Osteocyte (in vitro differentiated cells): ENCODE results near the gene MED17. TPM values are rescaled to one million over a fixed set of nuclear protein-coding genes. Genes with fewer than 3 reads are reported as not detected.

Source experiments
- DNase-seq: peaks from one replicate; pipeline ENCODE4 v3.0.0; 2021; ENCODE audit warnings: mixed read lengths; ENCODE audit not compliant: unreplicated experiment; ENCODE audit errors: extremely low spot score
- H3K27ac Mint-ChIP-seq: one replicate; pipeline ENCODE4 v1.8.0; 2021; ENCODE audit warnings: mild to moderate bottlenecking, mixed read lengths; ENCODE audit not compliant: unreplicated experiment
- H3K27me3 Mint-ChIP-seq: one replicate; pipeline ENCODE4 v1.8.0; 2021; ENCODE audit warnings: mixed read lengths; ENCODE audit not compliant: unreplicated experiment
- H3K36me3 Mint-ChIP-seq: one replicate; pipeline ENCODE4 v1.8.0; 2021; ENCODE audit warnings: mixed read lengths; ENCODE audit not compliant: unreplicated experiment
- H3K4me1 Mint-ChIP-seq: one replicate; pipeline ENCODE4 v1.8.0; 2021; ENCODE audit warnings: mixed read lengths; ENCODE audit not compliant: unreplicated experiment
- H3K4me3 Mint-ChIP-seq: one replicate; pipeline ENCODE4 v1.8.0; 2021; ENCODE audit warnings: mild to moderate bottlenecking, moderate library complexity, mixed read lengths; ENCODE audit not compliant: unreplicated experiment
- H3K9me3 Mint-ChIP-seq: one replicate; pipeline ENCODE4 v1.8.0; 2021; ENCODE audit warnings: mixed read lengths; ENCODE audit not compliant: unreplicated experiment
- total RNA-seq: library from RNA; stranded (reverse); gene quantifications from 2 replicates; pipeline ENCODE4 v1.2.1, GENCODE V29; 2021
- TF ChIP-seq, protein P1 (sequence below): fragments of 200-600 bp; sonication (generic); IDR thresholded peaks from 2 replicates; pipeline ENCODE4 v1.5.0; 2021; ENCODE audit warnings: antibody characterized with exemption, mild to moderate bottlenecking, moderate library complexity

MED17 gene
- total RNA-seq, 1 donor from 2014 or later = 37.8 TPM

DNA sequence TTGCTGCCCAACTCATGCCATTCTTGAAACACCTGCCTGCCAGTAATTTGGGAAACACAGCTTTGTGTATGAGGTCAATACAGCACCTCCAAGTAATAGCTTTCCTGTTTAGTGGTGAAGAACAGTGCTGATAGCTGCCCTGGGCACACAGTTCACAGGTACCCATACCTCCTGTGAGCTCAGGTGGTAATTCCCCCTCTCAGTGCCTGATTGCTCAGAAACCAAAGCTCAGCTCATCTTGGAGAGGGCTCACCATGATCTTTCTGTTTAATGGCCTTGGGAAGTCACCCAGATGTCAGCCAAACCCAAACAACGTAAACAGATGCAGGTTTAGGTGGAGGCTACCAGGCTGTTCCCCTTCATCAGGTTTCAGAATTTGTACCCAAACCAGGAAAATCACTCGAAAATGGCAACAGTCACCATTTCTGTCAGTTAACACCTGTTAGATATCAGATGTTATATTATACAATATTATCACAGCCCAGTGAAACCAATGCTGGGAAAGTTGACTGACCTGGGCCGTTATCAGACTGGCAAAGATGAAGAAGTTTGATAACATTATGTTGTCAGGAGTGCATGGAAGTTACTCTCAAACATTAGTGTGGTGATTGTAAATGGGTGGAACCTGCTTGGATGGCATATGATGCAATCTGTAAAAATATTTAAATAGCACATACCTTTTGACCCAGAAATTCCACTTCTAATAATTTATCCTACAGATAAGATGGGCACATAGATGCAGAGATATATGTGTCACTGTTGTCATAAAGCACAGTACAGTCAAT, 47.5 kb downstream of the MED17 start:
- Mint-ChIP-seq H3K36me3 (no peaks in the 10 kb centered on the region), H3K27me3 (peaks cover 6% of the 10 kb centered on the region), H3K4me1 (no peaks in the 10 kb centered on the region), H3K9me3 (no peaks in the 10 kb centered on the region), H3K27ac (no peak overlapping the region), H3K4me3 (no peak overlapping the region)
- DNase-seq = no peak
- TF ChIP-seq, protein P1, sequence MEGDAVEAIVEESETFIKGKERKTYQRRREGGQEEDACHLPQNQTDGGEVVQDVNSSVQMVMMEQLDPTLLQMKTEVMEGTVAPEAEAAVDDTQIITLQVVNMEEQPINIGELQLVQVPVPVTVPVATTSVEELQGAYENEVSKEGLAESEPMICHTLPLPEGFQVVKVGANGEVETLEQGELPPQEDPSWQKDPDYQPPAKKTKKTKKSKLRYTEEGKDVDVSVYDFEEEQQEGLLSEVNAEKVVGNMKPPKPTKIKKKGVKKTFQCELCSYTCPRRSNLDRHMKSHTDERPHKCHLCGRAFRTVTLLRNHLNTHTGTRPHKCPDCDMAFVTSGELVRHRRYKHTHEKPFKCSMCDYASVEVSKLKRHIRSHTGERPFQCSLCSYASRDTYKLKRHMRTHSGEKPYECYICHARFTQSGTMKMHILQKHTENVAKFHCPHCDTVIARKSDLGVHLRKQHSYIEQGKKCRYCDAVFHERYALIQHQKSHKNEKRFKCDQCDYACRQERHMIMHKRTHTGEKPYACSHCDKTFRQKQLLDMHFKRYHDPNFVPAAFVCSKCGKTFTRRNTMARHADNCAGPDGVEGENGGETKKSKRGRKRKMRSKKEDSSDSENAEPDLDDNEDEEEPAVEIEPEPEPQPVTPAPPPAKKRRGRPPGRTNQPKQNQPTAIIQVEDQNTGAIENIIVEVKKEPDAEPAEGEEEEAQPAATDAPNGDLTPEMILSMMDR = no peak

DNA sequence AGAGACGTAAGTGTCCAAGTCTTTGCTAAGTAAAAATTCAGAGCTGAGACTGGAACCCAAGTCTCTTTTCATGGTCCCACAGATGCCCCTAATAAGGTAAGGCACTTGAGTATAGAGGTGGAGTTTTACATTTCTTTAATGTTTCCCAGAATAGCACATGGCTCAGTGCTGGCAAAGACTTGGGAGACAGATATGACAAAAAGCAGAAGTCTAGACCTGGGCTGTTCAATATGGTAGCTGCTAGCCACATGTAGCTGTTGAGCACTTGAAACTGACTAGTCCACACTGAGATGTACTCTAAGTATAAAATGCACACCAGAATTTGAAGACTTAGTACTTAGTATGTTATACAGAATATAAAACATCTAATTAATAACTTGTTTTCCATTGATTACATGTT, 48.7 kb downstream of the MED17 start:
- Mint-ChIP-seq H3K4me3 (no peak overlapping the region), H3K4me1 (no peaks in the 10 kb centered on the region), H3K36me3 (no peaks in the 10 kb centered on the region), H3K27ac (no peak overlapping the region), H3K27me3 (peaks cover 6% of the 10 kb centered on the region), H3K9me3 (no peaks in the 10 kb centered on the region)
- no peak for DNase-seq
- TF ChIP-seq, protein P1 = no peak

- Mint-ChIP-seq H3K27ac (no peak overlapping the region), H3K4me1 (no peaks in the 10 kb centered on the region)
- TF ChIP-seq, protein P1 = no peak
Measured at GRCh38 chr11:93838967-93839366, 54.9 kb downstream of the MED17 start.

GRCh38 chr11:93840180-93840579, 56.1 kb downstream of the MED17 start:
- no peaks in the 10 kb centered on the region for H3K9me3 Mint-ChIP-seq
- H3K27me3 Mint-ChIP-seq = no peaks in the 10 kb centered on the region
- no peak overlapping the region for H3K4me3 Mint-ChIP-seq
- H3K36me3 Mint-ChIP-seq = no peaks in the 10 kb centered on the region
- H3K4me1 Mint-ChIP-seq = no peaks in the 10 kb centered on the region
- H3K27ac Mint-ChIP-seq = no peak overlapping the region
- TF ChIP-seq, protein P1 = no peak
- no peak for DNase-seq

More at GRCh38 chr11:93838967-93839366, 54.9 kb downstream of the MED17 start:
- Mint-ChIP-seq H3K4me3 (no peak overlapping the region), H3K27me3 (peaks cover under 1% of the 10 kb centered on the region), H3K9me3 (no peaks in the 10 kb centered on the region), H3K36me3 (no peaks in the 10 kb centered on the region)
- DNase-seq = no peak

DNA sequence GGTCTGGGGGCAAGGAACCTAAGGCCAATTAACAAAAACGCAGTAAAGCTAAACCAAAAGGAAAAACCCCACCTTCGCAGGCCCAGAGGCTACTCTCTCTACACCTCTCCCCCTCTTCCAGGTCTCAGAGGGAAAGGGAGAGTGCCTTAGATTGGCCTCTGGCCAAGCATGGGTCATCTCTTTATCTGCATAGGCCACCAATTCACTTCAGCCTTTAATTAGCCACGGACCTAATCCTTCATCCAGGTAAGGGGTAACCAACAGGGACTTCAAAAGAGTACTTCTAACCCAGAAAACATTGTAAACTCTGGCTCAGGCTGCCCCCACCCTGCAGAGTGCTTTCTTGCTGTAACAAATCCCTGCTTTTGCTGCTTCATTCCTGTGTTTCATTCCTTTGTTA, 56.9 kb downstream of the MED17 start:
- Mint-ChIP-seq H3K4me3 (no peak overlapping the region), H3K36me3 (no peaks in the 10 kb centered on the region), H3K27ac (no peak overlapping the region), H3K9me3 (no peaks in the 10 kb centered on the region), H3K4me1 (no peaks in the 10 kb centered on the region), H3K27me3 (no peaks in the 10 kb centered on the region)
- TF ChIP-seq, protein P1 = no peak
- no peak for DNase-seq
